Kidney (tissue), 19 donors: ENCODE measurements around the gene TBC1D3. TPM values are rescaled to one million over a fixed set of nuclear protein-coding genes. Genes with fewer than 3 reads are reported as not detected.
"Not testable (repeated sequence)": the region's sequence is repeated elsewhere in the genome, so short reads cannot be mapped to it uniquely, and the experiment has no call there.

Experiments
- DNase-seq, 5 donors: peaks; one replicate each; pipeline ENCODE4 v3.0.0-alpha.2; 2013 to 2020
- FAIRE-seq: peaks from 2 replicates; lab custom pipeline; 2012; peaks lifted over from hg19 to GRCh38; lab: Jason Lieb, UNC
- H3K27ac ChIP-seq, 2 donors: one replicate each; pipeline ENCODE4 v1.7.0; 2013; ENCODE audit warnings: low read depth in 2 of 2, low read length in 2 of 2, inconsistent platforms in 1 of 2
- H3K27me3 ChIP-seq: one replicate; pipeline ENCODE4 v1.7.1; 2013; ENCODE audit warnings: low read length, inconsistent platforms; ENCODE audit not compliant: control insufficient read depth, insufficient read depth
- H3K36me3 ChIP-seq, 3 donors: one replicate each; pipeline versions ENCODE4 v1.7.0 to v1.7.1; 2013; ENCODE audit warnings: low read length in 3 of 3, control low read depth in 1 of 3, inconsistent platforms in 1 of 3; ENCODE audit not compliant: insufficient read depth in 3 of 3, control insufficient read depth in 2 of 3
- H3K4me1 ChIP-seq, 3 donors: one replicate each; pipeline versions ENCODE4 v1.7.0 to v1.7.1; 2013; ENCODE audit warnings: low read length in 3 of 3, inconsistent platforms in 1 of 3, low read depth in 1 of 3; ENCODE audit not compliant: control insufficient read depth in 2 of 3, insufficient read depth in 2 of 3
- H3K4me3 ChIP-seq, 3 donors: one replicate each; pipeline versions ENCODE4 v1.7.0 to v1.8.1; 2013; ENCODE audit warnings: low read length in 3 of 3, control low read depth in 1 of 3, inconsistent platforms in 1 of 3
- H3K9ac ChIP-seq, 3 donors: one replicate each; pipeline versions ENCODE4 v1.7.0 to v1.7.1; 2013; ENCODE audit warnings: low read length in 3 of 3, control low read depth in 1 of 3, inconsistent platforms in 1 of 3
- H3K9me3 ChIP-seq, 3 donors: one replicate each; pipeline versions ENCODE4 v1.7.0 to v1.7.1; 2013; ENCODE audit warnings: low read length in 3 of 3, control low read depth in 1 of 3, inconsistent platforms in 1 of 3; ENCODE audit not compliant: control insufficient read depth in 2 of 3, insufficient read depth in 1 of 3
- intact Hi-C: fragments of 100-400 bp; cut with DNase I; formaldehyde crosslinking; loops from one replicate; pipeline ENCODE4 v1.11.1; 2022
- long read RNA-seq, 10 donors: library from polyadenylated mRNA in 1 of 10; unstranded in 1 of 10; transcript quantifications; one replicate each; pipeline ENCODE4 v2.0.0 and lab custom pipeline, GENCODE V29; 2021 to 2026
- polyA plus RNA-seq: library from polyadenylated mRNA; stranded (reverse); fragments of 350-450 nt; fragmentation: Illumina TruSeq; extraction: RNeasy Lipid Tissue Mini Kit (QIAGEN cat#74804); gene quantifications from one replicate; pipeline ENCODE4 v1.2.3, GENCODE V29; 2014; ENCODE audit warnings: low read depth, low replicate concordance; ENCODE audit not compliant: insufficient read depth
- total RNA-seq: library from RNA; stranded (reverse); fragmentation: NEBNext Ultra II Directional; extraction: Animal tissue kit (Norgen Biotek cat#: 25700); gene quantifications from one replicate; pipeline ENCODE4 v1.2.1, GENCODE V29; 2021
- donor health status: control.
- donor health status: control.
- donor health status: DM: yes; HTN: yes; CAD: no.
- donor health status: Normal renal cell carcinoma (clear cell type).

TBC1D3 gene
- not detected for total RNA-seq
- polyA plus RNA-seq, result 3.2 TPM
- long read RNA-seq, donor 1, result 0 reads
- long read RNA-seq, donor 2, result 0 reads
- long read RNA-seq, donor 3, result 0 reads
- long read RNA-seq, donor 4, result 0 reads
- long read RNA-seq, donor 5, result 0 reads
- long read RNA-seq, donor 6, result 0 reads
- long read RNA-seq, donor 7, partial matches to known transcripts, result 1 of 12 reads
- long read RNA-seq, donor 7, other reads (novel, unspliced or antisense), result 11 of 12 reads
- long read RNA-seq, donor 8, result 0 reads
- long read RNA-seq, donor 9, result 0 reads
- long read RNA-seq, donor 10, result 0 reads

DNA sequence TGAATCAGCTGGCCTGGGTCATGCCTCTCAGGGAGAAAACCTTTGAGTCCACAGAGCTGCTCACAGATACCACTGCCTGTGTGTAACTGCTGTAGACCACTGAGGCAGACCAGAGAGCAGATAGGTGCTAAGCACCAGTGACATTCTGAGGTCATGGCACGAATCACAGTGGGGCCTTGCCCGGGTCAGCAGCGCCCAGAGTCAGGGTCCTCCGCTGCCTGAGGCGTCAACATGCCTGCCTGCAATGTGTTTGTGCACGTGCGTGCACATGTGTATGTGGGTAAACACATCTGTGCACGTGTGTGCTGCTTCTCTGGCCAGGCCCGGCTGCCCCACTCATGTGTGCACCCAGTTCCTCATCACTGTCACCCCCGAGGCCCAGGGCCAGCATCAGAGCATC lies at the start of gene TBC1D3:
Gene TBC1D3, minus strand, starts transcription at position 101 of the 400 bp plus-strand sequence. CDS start 1,526 bp downstream, outside the sequence.
- H3K9me3 ChIP-seq, FAIRE-seq, H3K27ac ChIP-seq, H3K36me3 ChIP-seq, H3K27me3 ChIP-seq, DNase-seq, H3K9ac ChIP-seq, intact Hi-C loops, H3K4me3 ChIP-seq, H3K4me1 ChIP-seq: not testable (repeated sequence)

DNA sequence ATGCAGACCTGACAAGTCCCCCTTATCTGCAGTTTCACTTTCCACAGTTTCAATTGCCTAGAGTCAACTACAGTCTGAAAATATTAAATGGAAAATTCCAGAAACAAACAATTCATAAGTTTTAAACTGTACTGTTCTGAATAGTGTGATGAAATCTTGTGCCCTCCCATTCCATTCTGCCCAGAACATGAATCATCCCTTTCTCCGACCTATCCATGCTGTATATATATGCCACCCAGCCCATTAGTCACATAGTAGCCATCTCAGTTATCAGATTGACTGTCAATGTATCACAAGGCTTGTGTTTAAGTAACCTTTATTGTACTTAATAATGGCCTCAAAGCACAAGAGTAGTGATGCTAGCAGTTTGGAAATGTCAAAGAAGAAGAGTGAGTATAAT lies 40.4 kb upstream of the TBC1D3 start:
- H3K4me3 ChIP-seq, intact Hi-C loops, H3K9ac ChIP-seq, H3K36me3 ChIP-seq, H3K9me3 ChIP-seq, H3K27me3 ChIP-seq, DNase-seq, H3K4me1 ChIP-seq, H3K27ac ChIP-seq, FAIRE-seq: not testable (repeated sequence)

DNA sequence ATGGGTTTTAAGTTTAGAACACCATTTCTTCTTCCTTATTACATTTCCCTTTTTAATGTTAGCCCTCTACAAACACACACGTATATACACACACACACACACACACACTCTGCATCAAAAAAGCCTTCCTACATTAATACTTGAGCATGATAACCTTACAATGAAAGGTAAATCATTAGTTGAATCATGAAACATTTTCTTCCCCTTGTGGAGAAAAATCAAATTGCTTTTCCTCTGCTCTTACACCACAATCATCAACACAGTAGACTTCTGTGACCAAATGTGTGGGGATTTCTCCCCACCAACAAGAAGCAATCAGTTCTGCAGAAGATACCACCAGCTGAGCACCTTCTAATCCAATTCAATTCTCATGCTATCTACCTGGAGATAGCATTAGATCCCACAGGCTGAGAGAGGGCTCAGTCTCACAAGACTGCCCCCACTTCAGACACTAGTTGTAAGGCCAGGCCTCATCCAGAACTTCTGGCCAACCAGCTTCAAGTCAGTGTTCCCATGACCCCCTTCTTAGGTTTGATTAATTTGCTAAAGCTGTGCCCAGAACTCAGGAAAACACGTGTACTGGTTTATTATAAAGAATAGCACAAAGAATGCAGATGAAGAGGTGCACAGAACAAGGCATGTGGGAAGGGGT lies 33.6 kb upstream of the TBC1D3 start:
- H3K9me3 ChIP-seq, H3K4me1 ChIP-seq, H3K4me3 ChIP-seq, FAIRE-seq, H3K9ac ChIP-seq, H3K36me3 ChIP-seq, DNase-seq, H3K27me3 ChIP-seq, H3K27ac ChIP-seq, intact Hi-C loops: not testable (repeated sequence)

GRCh38 chr17:38220867-38221266 lies 28.5 kb upstream of the TBC1D3 start:
- intact Hi-C loops, FAIRE-seq: not testable (repeated sequence)

GRCh38 chr17:38200271-38200670 lies 7.9 kb upstream of the TBC1D3 start:
- H3K27me3 ChIP-seq, H3K36me3 ChIP-seq, H3K27ac ChIP-seq, H3K9me3 ChIP-seq, H3K4me1 ChIP-seq, H3K9ac ChIP-seq, intact Hi-C loops, H3K4me3 ChIP-seq, DNase-seq, FAIRE-seq: not testable (repeated sequence)

More at GRCh38 chr17:38220867-38221266, 28.5 kb upstream of the TBC1D3 start:
- H3K27ac ChIP-seq, H3K36me3 ChIP-seq, H3K4me1 ChIP-seq, H3K27me3 ChIP-seq, H3K9ac ChIP-seq, H3K4me3 ChIP-seq, DNase-seq, H3K9me3 ChIP-seq: not testable (repeated sequence)

- H3K4me3 ChIP-seq, intact Hi-C loops, H3K36me3 ChIP-seq, H3K9me3 ChIP-seq, H3K27ac ChIP-seq, H3K9ac ChIP-seq, H3K27me3 ChIP-seq, H3K4me1 ChIP-seq, FAIRE-seq: not testable (repeated sequence)
- DNase-seq, result peak in 1 of 5 donors; percentile 21
Measured at GRCh38 chr17:38134860-38135259, 57.5 kb downstream of the TBC1D3 start.

Other genes starting within 250 kb of the TBC1D3 start
- 15.9 TPM for gene TBC1D3L, start 203.5 kb downstream of the TBC1D3 start, total RNA-seq
- 4.9 TPM for gene TBC1D3L, start 203.5 kb downstream of the TBC1D3 start, polyA plus RNA-seq
- 0.28 TPM for gene TBC1D3D, start 188.6 kb downstream of the TBC1D3 start, total RNA-seq
- gene TBC1D3D, start 188.6 kb downstream of the TBC1D3 start, polyA plus RNA-seq, result 3.4 TPM
- gene TBC1D3C, start 123.9 kb downstream of the TBC1D3 start, total RNA-seq, result not detected
- not detected for gene TBC1D3C, start 123.9 kb downstream of the TBC1D3 start, polyA plus RNA-seq
- gene TBC1D3E, start 64.6 kb downstream of the TBC1D3 start, total RNA-seq, result not detected
- gene TBC1D3E, start 64.6 kb downstream of the TBC1D3 start, polyA plus RNA-seq, result not detected
- gene MRPL45, start 104.6 kb upstream of the TBC1D3 start, total RNA-seq, result 28.0 TPM
- gene MRPL45, start 104.6 kb upstream of the TBC1D3 start, polyA plus RNA-seq, result 45.9 TPM
- not detected for gene GPR179, start 151.4 kb upstream of the TBC1D3 start, total RNA-seq
- not detected for gene GPR179, start 151.4 kb upstream of the TBC1D3 start, polyA plus RNA-seq
- 18.7 TPM for gene SOCS7, start 159.3 kb upstream of the TBC1D3 start, total RNA-seq
- gene SOCS7, start 159.3 kb upstream of the TBC1D3 start, polyA plus RNA-seq, result 2.7 TPM
- 53.8 TPM for gene ARHGAP23, start 235.9 kb upstream of the TBC1D3 start, total RNA-seq
- 7.6 TPM for gene ARHGAP23, start 235.9 kb upstream of the TBC1D3 start, polyA plus RNA-seq